ENCODE results near the gene VSIG10.
"Not testable (repeated sequence)": the region's sequence is repeated elsewhere in the genome, so short reads cannot be mapped to it uniquely, and the experiment has no call there.

Gene VSIG10

GRCh38 chr12:118103601-118104382, at the start of gene VSIG10:
Gene VSIG10, minus strand, starts transcription at chr12:118104011. Its CDS starts 340 bp downstream, at chr12:118103671.
- DNase-seq: peak in 1 of 2 experiments; percentile 54

GRCh38 chr12:118151755-118152154, 47.9 kb upstream of the VSIG10 start:
- no peak for DNase-seq

GRCh38 chr12:118150625-118151024, 46.8 kb upstream of the VSIG10 start:
- no peak for DNase-seq

- DNase-seq: no peak
Observed at GRCh38 chr12:118148287-118148686, 44.5 kb upstream of the VSIG10 start.

GRCh38 chr12:118145798-118146156, 42.0 kb upstream of the VSIG10 start:
- no peak for DNase-seq

GRCh38 chr12:118145113-118145797, 41.4 kb upstream of the VSIG10 start:
- no peak for DNase-seq

GRCh38 chr12:118144499-118144898, 40.7 kb upstream of the VSIG10 start:
- DNase-seq: no peak

- no peak for DNase-seq
Observed at GRCh38 chr12:118140825-118141224, 37.0 kb upstream of the VSIG10 start.

- DNase-seq: no peak
Observed at GRCh38 chr12:118137148-118137678, 33.4 kb upstream of the VSIG10 start.

- DNase-seq: peak in 1 of 2 experiments; percentile 7
Observed at GRCh38 chr12:118136559-118137003, 32.8 kb upstream of the VSIG10 start.

- DNase-seq: peak; percentile 71 to 92
Observed at GRCh38 chr12:118135788-118136558, 32.2 kb upstream of the VSIG10 start, which contains the start of gene PEBP1. Gene PEBP1, plus strand, starts transcription at chr12:118136124. Its CDS starts 86 bp downstream, at chr12:118136210.

GRCh38 chr12:118129436-118129835, 25.6 kb upstream of the VSIG10 start:
- DNase-seq: not testable (repeated sequence)

GRCh38 chr12:118127867-118128266, 24.1 kb upstream of the VSIG10 start:
- no peak for DNase-seq

- peak in 1 of 2 experiments; percentile 71 for DNase-seq
Observed at GRCh38 chr12:118126119-118126757, 22.4 kb upstream of the VSIG10 start.

GRCh38 chr12:118125743-118126118, 21.9 kb upstream of the VSIG10 start:
- DNase-seq: no peak

GRCh38 chr12:118124333-118124874, 20.6 kb upstream of the VSIG10 start:
- DNase-seq: no peak

GRCh38 chr12:118122264-118122663, 18.5 kb upstream of the VSIG10 start:
- DNase-seq: no peak

- DNase-seq: peak; percentile 30 to 54
Observed at GRCh38 chr12:118120579-118121363, 17.0 kb upstream of the VSIG10 start.

- DNase-seq: no peak
Observed at GRCh38 chr12:118119449-118119879, 15.7 kb upstream of the VSIG10 start.

- no peak for DNase-seq
Observed at GRCh38 chr12:118109088-118109487, 5.3 kb upstream of the VSIG10 start.

- no peak for DNase-seq
Observed at GRCh38 chr12:118107694-118108093, 3.9 kb upstream of the VSIG10 start.
